ENCODE measurements around the gene OSBP2. TPM values are rescaled to one million over a fixed set of nuclear protein-coding genes. Genes with fewer than 3 reads are reported as not detected.
A peak's percentile ranks its signal among the peaks of the same experiment; 100 is the strongest.

OSBP2 gene
- total and polyA plus RNA-seq, 10 of the 15 experiments (the other 5 are each of a cell fraction or from before 2014, with no cell fraction given) = 0.11 to 7.7 (median 3.6) TPM

GRCh38 chr22:30667107-30667493, 27.6 kb upstream of the OSBP2 start:
- peak overlapping the region; percentile 100 for H3K4me2 ChIP-seq (ENCODE audit: control insufficient read depth, insufficient read depth)
- under 1% methylated on average over 18 of the region's 18 CpGs for WGBS (ENCODE audit: insufficient coverage, insufficient replicate concordance, low lambda C conversion rate, missing lambda C conversion rate)
- H3K4me1 ChIP-seq (ENCODE audit: control insufficient read depth, insufficient read depth, low read length) = no peaks in the 10 kb centered on the region
- H3K4me3 ChIP-seq = peak overlapping the region; percentile 77
- TF ChIP-seq BHLHE40 (IDR thresholded peaks at IDR 0.05; ENCODE audit: borderline replicate concordance in 1 of 2, low read depth in 2 of 2, low read length in 1 of 2) = no peak
- no peak for TF ChIP-seq WRNIP1 (IDR thresholded peaks at IDR 0.05; ENCODE audit: borderline replicate concordance, low read depth, low read length)
- TF ChIP-seq NKRF (conservative IDR thresholded peaks at IDR 0.05) = no peak
- TF ChIP-seq SMC3 (IDR thresholded peaks at IDR 0.05; ENCODE audit: borderline replicate concordance, low read length) = no peak
- TF ChIP-seq SMAD1 (IDR thresholded peaks at IDR 0.05; ENCODE audit: low read depth, partially characterized antibody) = no peak
- no peak for TF ChIP-seq EGR1 (IDR thresholded peaks at IDR 0.05; ENCODE audit: borderline replicate concordance in 1 of 2, low read depth in 2 of 2, low read length in 2 of 2)
- TF ChIP-seq, protein P1, sequence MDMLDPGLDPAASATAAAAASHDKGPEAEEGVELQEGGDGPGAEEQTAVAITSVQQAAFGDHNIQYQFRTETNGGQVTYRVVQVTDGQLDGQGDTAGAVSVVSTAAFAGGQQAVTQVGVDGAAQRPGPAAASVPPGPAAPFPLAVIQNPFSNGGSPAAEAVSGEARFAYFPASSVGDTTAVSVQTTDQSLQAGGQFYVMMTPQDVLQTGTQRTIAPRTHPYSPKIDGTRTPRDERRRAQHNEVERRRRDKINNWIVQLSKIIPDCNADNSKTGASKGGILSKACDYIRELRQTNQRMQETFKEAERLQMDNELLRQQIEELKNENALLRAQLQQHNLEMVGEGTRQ (IDR thresholded peaks at IDR 0.05; ENCODE audit: borderline replicate concordance, low read depth, low read length) = no peak
- TF ChIP-seq HCFC1 (IDR thresholded peaks at IDR 0.05; ENCODE audit: low read length) = no peak
- FAIRE-seq = no peak
- ChIA-PET RAD21 (ENCODE audit: unreplicated experiment) (interaction anchor here (0.9 to 1.3 kb wide), 3 partner anchors 26 to 88 kb away, joined by 3 to 4 read pairs (median 3); no protein-coding TSS in a partner anchor), CTCF (interaction anchor here (0.8 to 2.7 kb wide), 5 partner anchors 18 to 88 kb away, joined by 3 to 12 read pairs (median 4); partner anchors contain the start of gene SLC35E4), POLR2A (interaction anchor here (0.7 kb wide), 1 partner anchor 170 kb away, joined by 3 read pairs; no protein-coding TSS in a partner anchor), SMC1A (ENCODE audit: uncharacterized antibody, unreplicated experiment) (interaction anchor here (2.1 to 2.6 kb wide), 2 partner anchors 32 to 88 kb away, joined by 10 to 14 read pairs; partner anchors contain the start of gene SLC35E4)
- peaks cover 0 to 5% of the 10 kb centered on the region in 2 experiments; a peak in 1 of 4 replicates for H3K36me3 ChIP-seq (ENCODE audit: control insufficient read depth in 2 of 2, insufficient read depth in 2 of 2, low read length in 1 of 2)
- DNase-seq (ENCODE audit: low read depth, low spot score) = no peak
- ATAC-seq = no peak; the same call in 2 of the 3 replicates
- no peaks in the 10 kb centered on the region for H3K9me3 ChIP-seq (replicated peaks; ENCODE audit: control insufficient read depth, insufficient read depth, low read length)
- intact Hi-C loops (cut with micrococcal nuclease; ENCODE audit: unreplicated experiment) = loop anchor here (1.0 kb wide), 1 partner anchor 33 kb away; no protein-coding TSS in a partner anchor
- no peak overlapping the region; the same call in 1 of the 2 replicates for H3K27ac ChIP-seq (ENCODE audit: control insufficient read depth, insufficient read depth)
- no peaks in the 10 kb centered on the region for H3K79me2 ChIP-seq (ENCODE audit: control insufficient read depth, insufficient read depth, low read length)
- H4K20me1 ChIP-seq (ENCODE audit: control insufficient read depth, insufficient read depth) = no peaks in the 10 kb centered on the region
- in situ Hi-C loops (cut with MboI) = no loop called here
- H3K9ac ChIP-seq (ENCODE audit: control insufficient read depth, insufficient read depth, low read length) = peak overlapping the region; percentile 69
- no peaks in the 10 kb centered on the region for H3K27me3 ChIP-seq (replicated peaks in 1 of 2; ENCODE audit: control insufficient read depth in 2 of 2, insufficient read depth in 2 of 2, low read length in 1 of 2)
- H2AFZ ChIP-seq (ENCODE audit: control insufficient read depth, low read depth, low read length) = peak overlapping the region; percentile 94
- BruUV-seq (replicated peaks) = TSS peak; percentile 74
